ENCODE measurements around the gene MYH6.
"Not testable (repeated sequence)": the region's sequence is repeated elsewhere in the genome, so short reads cannot be mapped to it uniquely, and the experiment has no call there.

The MYH6 gene

GRCh38 chr14:23435543-23436326 lies 27.7 kb upstream of the MYH6 start, which contains the start of gene MYH7:
TSS of gene MYH7 (minus strand) at chr14:23435660. CDS start at chr14:23433732, 1,928 bp downstream.
- no peak for DNase-seq

DNA sequence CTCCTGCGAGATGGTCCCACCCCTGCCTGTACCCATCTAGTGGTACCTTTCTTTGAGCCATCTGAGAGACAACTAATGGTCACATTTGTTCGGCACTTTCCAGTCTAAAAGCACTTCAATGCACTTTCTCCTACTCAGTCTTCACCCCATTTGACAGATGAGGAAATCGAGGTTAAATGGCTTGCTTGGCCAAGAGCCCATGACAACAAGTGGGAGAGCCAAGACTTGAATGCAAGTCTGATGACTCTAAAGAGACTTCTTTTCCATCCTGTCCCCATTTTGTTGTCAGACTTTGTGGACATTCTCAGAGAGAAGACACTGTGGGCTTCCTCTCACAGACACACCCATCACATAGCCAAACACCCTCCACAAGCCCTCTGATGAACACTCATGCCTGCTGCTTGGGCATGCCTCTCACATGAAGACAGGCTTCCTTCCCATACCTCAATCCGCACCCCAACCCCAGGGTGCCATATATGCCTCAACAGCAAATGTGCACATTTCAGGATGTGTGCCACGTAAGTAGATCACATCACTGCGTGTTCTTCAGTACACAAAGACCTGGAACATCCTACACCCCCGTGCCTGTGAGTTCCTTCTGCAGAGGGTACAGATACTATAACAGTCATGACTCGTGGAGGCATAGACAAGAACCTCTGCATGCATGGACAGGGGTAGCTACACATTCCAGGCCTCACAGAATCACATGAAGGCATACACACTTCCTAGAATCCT lies 26.6 kb upstream of the MYH6 start:
- DNase-seq: no peak

GRCh38 chr14:23433457-23433856 lies 25.4 kb upstream of the MYH6 start:
- DNase-seq: no peak

DNA sequence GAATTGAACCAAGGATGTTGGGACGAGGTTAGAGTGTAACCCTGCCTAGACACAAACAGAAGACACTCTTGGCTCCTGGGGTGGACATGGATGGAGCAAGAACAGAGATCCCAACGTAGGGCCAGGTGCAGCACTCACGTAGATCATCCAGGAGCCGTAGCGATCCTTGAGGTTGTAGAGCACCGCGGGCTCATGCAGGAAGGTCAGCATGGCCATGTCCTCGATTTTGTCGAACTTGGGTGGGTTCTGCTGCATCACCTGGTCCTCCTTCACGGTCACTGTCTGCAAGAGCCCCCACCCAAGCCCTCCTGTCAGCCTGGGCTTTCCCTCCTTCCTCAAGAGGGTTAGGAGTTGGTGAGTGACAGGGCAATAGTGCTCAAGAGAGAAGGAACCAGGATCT lies 24.9 kb upstream of the MYH6 start:
- no peak for DNase-seq

- no peak for DNase-seq
Observed at GRCh38 chr14:23432102-23432925, 24.2 kb upstream of the MYH6 start.

DNA sequence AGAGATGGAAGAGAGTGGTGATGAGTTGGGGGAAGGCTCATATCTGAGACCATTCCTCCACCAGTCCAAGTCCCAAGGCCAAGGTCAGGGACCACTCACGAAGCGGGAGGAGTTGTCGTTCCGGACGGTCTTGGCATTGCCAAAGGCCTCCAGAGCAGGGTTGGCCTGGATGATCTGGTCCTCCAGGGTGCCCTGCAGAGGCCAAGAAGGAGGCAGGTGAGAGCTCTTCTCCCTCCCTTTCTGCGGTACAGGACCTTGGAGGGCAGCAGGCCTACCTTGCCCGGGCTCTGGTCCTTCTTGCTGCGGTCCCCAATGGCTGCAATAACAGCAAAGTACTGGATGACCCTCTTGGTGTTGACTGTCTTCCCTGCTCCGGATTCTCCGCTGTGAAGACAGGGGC lies 23.4 kb upstream of the MYH6 start:
- no peak for DNase-seq

DNA sequence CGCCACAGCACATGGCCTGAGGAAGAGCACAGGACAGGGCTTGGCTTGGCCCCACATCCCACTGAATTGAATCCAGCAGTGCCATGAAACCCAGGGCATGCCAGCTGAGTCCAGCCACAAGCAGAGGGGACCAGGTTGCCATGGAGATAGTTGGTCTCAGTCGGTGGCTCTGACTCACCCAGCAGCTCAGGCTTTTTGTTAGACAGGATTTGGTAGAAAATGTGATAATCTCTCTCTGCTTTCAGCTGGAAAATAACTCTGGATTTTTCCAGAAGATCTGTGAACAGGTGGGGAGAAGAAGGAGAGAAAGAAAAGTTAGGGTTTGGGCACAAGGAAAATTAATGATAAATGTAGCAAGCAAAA lies 22.6 kb upstream of the MYH6 start:
- no peak for DNase-seq

- no peak for DNase-seq
Observed at GRCh38 chr14:23430016-23430722, 22.1 kb upstream of the MYH6 start.

DNA sequence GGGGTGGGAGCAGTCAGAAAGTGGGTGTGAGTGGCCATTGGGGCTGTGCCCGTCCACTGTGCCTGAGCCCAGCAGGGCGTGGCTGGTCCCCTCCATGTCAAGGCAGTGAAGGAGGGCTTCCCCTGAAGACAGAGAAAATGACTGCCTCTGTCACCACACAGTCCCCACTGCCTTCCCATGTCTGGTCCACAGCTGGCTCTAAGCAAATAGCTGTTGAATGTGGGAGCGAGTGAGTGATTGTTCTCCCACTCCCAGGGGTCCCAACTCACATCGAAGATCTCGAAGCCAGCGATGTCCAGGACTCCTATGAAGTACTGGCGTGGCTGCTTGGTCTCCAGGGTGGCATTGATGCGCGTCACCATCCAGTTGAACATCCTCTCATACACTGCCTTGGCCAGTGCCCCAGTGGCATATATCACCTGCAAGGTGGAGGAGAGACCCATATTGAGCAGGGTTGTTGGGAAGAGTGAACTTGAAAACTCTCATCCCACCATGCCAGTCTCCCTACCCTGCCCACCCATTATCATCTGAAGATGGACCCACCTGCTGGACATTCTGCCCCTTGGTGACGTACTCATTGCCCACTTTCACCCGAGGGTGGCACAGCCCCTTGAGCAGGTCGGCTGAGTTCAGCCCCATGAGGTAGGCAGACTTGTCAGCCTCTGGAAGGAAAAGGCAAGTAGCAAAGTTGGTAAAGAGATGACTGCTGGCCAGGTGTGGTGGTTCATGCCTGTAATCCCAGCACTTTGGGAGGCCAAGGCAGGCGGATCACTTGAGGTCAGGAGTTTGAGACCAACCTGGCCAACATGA lies 20.8 kb upstream of the MYH6 start:
- no peak for DNase-seq

GRCh38 chr14:23425798-23426197 lies 17.7 kb upstream of the MYH6 start:
- not testable (repeated sequence) for DNase-seq

DNA sequence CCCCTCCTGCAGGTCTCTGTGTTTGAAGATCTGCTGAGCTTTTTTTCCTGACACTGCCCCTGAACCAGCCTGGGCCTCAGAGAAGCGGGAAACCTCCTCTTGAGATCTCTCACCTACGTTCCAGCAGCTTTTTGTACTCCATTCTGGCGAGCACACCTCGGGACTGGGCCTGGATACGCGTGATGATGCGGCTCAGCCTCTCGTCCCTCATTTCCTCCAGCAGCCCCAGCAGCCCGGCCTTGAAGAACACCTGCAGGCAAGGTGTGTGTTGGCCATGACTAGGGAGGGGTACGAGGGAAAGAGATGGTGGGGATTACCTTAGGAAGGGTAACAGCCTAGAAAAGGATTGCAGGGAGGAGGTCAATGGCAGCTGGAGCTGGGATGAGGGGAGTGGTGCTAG lies 17.1 kb upstream of the MYH6 start:
- no peak for DNase-seq

DNA sequence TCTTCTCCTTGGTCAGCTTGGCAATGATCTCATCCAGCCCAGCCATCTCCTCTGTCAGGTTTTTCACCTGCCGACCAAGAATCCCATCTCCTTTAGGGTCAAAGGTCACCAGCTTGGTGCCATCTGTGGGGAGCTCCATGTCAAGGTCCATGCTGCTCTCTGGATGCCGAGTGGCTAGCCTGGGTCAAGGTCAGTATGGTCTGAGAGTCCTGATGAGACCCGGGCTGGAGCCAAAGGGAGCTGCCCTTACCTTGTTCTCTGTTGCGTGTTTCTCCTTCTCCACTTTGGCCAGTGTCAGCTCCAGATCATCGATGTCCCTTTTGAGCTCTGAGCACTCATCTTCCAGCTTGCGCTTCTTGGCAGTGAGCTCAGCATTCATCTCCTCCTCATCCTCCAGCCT lies 15.6 kb upstream of the MYH6 start:
- no peak for DNase-seq

DNA sequence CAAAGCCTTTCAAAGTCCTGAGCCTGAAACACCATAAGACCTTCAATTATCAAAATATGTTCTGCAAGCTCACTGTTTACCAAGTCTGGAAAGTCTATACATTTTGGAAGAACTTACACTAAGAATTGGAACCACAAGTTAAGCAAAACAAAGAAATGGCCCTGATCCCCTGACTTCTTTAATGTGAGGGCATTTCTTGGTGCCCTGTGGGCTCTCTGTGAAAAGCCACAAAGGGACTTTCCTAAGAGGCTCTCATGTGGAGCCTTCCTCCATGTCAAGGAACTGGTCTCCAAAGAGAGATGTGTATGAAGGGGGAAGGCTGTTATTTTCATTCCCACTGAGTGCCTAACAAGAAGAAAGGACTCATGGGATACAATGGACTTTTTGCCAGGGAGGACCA lies 13.5 kb upstream of the MYH6 start:
- peak; percentile 29 to 30 for DNase-seq

DNA sequence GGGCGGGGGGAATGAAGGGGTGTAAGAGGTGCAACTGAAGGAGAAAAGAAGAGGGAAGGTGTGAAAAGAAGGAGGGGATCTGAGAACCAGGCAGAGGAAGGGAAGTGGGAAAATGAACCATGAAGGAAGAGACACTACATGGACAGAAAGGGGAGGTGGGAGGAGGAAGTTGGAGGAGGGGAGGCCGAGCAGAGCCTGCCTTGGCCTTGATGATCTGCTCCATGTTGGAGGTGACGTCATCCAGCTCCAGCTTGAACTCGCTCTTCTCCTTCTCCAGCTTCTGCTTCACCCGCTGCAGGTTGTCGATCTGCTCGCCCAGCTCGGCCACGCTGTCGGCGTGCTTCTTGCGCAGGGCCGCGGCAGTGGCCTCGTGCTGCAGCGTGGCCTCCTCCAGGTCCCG lies 11.6 kb upstream of the MYH6 start:
- not testable (repeated sequence) for DNase-seq

- DNase-seq: no peak
Observed at GRCh38 chr14:23418021-23418420, 9.9 kb upstream of the MYH6 start.

DNA sequence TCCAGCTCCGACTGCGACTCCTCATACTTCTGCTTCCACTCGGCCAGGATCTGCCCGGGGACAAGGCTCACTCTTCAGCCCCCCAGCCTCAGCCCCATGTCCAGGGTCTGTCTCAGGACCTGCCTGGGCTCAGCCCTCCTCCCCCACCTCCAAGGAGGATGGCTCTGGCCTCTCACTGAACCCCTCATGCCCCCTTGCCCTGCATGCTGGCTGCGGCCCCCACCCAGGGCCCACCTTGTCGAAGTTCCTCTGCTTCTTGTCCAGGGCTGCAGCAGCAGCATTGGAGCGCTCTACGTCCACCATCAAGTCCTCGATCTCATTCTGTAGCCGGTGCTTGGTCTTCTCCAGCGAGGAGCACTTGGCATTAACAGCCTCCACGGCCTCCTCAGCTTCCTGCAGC lies 9.2 kb upstream of the MYH6 start:
- DNase-seq: not testable (repeated sequence)

- DNase-seq: no peak
Observed at GRCh38 chr14:23416801-23417200, 8.7 kb upstream of the MYH6 start.

DNA sequence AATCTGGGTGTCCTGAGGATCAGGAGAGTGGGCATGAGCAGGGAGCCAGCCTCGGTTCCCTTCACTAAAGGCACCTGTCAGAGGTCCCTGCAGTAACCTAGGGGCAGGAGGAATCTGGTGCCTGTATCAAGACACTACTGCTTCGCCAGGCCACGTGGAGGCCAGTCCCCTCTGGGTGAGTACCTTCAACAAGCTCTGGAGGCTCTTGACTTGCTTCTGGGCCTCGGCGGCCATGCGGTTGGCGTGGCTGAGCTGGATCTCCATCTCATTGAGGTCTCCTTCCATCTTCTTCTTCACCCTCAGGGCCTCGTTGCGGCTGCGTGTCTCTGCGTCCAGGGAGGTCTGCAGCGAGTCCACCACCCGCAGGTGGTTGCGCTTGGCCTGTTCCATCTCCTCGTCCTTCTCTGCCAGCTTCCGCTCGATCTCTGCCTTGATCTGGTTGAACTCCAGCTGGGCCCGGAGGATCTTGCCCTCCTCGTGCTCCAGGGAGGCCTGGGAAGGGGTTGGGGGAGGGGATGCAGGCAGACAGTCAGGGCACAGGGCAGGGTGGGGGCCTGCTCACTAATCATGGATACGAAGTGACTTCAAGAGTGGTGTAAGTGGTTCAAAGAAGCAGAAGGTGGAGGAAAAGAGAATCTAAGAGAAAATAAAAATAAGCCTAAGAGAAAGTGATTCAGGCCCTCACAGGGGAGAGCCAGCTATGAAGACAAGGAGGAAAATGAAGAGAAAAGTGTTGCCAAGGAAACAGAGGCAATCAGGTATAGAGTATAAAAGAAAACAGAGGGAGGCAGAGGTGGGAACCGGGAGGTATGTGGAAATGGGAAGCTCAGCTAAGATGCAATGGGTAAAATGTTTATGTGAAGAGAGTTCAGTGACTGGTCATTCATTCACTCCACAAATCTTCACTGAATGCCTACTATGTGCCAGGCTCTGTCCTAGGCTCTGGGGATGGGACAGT lies 8.0 kb upstream of the MYH6 start:
- DNase-seq: no peak

DNA sequence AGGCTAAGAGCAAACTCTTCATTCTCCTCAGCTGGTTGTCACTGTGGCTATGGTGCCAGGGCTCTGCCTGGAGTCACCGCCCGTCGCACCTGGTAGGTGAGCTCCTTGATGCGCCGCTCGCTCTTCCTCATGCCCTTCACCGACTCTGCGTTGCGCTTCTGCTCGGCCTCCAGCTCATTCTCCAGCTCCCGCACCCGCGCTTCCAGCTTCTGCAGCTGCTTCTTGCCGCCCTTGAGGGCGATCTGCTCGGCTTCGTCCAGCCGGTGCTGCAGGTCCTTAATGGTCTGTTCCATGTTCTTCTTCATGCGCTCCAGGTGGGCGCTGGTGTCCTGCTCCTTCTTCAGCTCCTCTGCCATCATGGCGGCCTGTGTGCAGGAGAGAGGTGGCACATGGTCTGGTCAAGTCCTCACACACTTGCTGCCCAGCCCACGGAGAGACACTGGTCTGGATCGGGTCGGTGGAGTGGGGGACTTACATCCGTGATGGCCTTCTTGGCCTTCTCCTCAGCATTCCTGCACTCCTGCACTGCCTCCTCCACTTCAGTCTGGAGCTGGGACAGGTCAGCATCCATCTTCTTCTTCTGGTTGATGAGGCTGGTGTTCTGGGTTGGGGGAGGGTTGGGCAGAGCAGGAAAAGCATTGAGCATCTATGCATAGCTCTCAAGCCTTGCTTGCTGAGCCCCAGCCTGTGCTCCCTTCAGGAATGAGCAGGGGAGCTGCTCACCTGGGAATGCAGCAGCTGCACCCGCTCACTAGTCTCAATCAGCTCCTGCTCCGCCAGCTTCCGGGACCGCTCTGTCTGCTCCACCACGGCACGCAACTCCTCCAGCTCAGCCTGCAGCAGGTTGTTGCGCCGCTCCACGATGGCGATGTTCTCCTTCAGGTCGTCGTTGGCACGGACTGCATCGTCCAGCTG lies 7.1 kb upstream of the MYH6 start:
- DNase-seq: no peak

DNA sequence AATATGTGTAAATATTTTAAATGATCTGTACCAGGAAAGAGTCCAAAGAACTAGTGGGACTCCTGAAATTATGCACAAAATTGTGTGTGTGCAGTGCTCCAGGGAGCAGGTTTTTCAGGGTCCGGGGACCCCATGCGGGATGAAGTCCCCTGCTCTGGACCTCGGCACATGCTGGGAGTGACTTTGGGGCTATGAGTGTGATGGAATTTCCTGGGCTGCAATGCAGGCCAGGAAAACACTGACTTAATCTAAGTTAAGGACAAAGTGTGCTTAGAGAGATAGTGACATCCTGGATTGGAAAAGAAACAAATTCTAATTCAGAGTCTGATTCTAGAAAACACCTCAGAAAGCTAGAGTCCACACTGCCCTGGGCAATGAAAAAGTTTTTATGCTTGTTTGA lies 6.2 kb upstream of the MYH6 start:
- no peak for DNase-seq
